Measurements from ENCODE around the gene CCDC9B. TPM values are rescaled to one million over a fixed set of nuclear protein-coding genes. Genes with fewer than 3 reads are reported as not detected.

CCDC9B gene
- total RNA-seq, 2 experiments from 2014 or later: 1.4 to 2.3 TPM

DNA sequence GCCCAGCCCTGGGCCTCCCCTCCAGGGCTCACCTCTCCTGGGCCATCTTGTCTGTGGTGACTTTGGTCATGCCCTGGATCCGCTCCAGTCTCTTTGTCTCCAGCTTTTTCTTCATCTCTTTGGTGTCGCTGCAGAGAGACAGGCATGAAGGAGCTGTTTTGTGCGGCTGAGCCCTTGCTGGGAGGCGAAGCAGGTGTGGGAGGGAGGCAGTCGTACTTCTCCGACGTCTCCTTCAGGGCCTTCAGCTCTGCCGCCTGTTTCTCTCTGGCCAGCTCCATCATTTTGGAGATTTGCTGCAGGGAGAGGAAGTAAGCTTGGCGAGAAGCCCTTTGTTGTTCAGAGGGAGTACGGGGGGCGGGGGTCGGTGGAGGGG lies 50.2 kb downstream of the CCDC9B start:
- H3K4me3 Mint-ChIP-seq: no peak overlapping the region
- no peak overlapping the region for H3K27ac Mint-ChIP-seq
- intact Hi-C loops (cut with micrococcal nuclease): no loop called here
- DNase-seq (no peak), ATAC-seq (no peak)
- ChIA-PET CTCF (interaction anchor here (1.5 to 4.6 kb wide), 5 partner anchors 12 to 30 kb away, joined by 4 to 40 read pairs (median 11); partner anchors contain the start of gene PLCB2), POLR2A (interaction anchor here (0.6 to 0.7 kb wide), 2 partner anchors 17 to 363 kb away, joined by 3 read pairs; no protein-coding TSS in a partner anchor)
- peaks cover 2% of the 10 kb centered on the region for H3K36me3 Mint-ChIP-seq (ENCODE audit: low read depth)
- no peaks in the 10 kb centered on the region for H3K4me1 Mint-ChIP-seq (ENCODE audit: low read depth)
- TF ChIP-seq, protein P1, sequence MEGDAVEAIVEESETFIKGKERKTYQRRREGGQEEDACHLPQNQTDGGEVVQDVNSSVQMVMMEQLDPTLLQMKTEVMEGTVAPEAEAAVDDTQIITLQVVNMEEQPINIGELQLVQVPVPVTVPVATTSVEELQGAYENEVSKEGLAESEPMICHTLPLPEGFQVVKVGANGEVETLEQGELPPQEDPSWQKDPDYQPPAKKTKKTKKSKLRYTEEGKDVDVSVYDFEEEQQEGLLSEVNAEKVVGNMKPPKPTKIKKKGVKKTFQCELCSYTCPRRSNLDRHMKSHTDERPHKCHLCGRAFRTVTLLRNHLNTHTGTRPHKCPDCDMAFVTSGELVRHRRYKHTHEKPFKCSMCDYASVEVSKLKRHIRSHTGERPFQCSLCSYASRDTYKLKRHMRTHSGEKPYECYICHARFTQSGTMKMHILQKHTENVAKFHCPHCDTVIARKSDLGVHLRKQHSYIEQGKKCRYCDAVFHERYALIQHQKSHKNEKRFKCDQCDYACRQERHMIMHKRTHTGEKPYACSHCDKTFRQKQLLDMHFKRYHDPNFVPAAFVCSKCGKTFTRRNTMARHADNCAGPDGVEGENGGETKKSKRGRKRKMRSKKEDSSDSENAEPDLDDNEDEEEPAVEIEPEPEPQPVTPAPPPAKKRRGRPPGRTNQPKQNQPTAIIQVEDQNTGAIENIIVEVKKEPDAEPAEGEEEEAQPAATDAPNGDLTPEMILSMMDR (IDR thresholded peaks at IDR 0.05): no peak
- H3K27me3 Mint-ChIP-seq: no peaks in the 10 kb centered on the region
- H3K9me3 Mint-ChIP-seq: no peaks in the 10 kb centered on the region

DNA sequence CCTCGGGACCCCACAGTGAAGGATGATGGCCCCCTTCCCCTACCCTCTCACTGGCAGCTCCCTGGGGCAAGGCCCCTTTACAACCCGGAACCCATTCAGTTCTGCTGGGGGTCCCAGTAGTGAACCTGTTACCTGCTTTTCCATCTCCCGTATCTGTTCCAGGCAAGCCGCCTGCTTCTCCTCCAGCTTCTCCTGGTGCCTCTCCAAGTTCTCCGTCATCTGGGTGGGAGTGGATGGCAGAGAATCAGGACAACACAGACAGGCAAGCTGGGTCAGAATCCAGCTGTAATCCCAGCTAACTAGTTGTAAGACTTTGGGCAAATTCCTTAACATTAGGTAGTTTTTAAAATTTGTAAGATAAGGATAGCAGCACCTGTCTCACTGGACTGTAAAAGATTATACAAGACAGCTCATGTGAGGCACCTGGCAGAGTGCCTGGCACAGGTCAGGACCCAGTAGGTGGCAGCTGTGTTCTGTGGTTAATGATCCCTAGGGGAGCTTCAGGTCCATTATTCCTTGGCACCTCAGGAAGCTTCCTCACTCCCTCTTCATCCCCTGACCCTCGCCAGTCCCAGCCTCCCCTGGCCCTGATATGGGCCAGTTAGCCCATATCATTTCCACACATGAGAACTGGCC lies 51.5 kb downstream of the CCDC9B start:
- ChIA-PET POLR2A (interaction anchor here (1.1 to 1.4 kb wide), 2 partner anchors 10 to 19 kb away, joined by 4 to 8 read pairs; partner anchors contain the start of gene PLCB2), CTCF (interaction anchor here (0.8 to 4.6 kb wide), 6 partner anchors 10 to 49 kb away, joined by 5 to 40 read pairs (median 9); partner anchors contain the start of gene PLCB2)
- TF ChIP-seq, protein P1 (IDR thresholded peaks at IDR 0.05): no peak

GRCh38 chr15:40287968-40288367 lies 52.8 kb downstream of the CCDC9B start:
- DNase-seq (no peak), ATAC-seq (no peak)
- no peak overlapping the region for H3K27ac Mint-ChIP-seq
- POLR2A ChIA-PET: interaction anchor here (1.2 to 1.4 kb wide), 3 partner anchors 8 to 20 kb away, joined by 4 read pairs; no protein-coding TSS in a partner anchor
- H3K4me1 Mint-ChIP-seq (ENCODE audit: low read depth): no peaks in the 10 kb centered on the region
- H3K4me3 Mint-ChIP-seq: no peak overlapping the region
- TF ChIP-seq, protein P1 (IDR thresholded peaks at IDR 0.05): no peak
- CTCF ChIA-PET: interaction anchor here (1.2 to 4.6 kb wide), 4 partner anchors 9 to 22 kb away, joined by 4 to 40 read pairs (median 21); no protein-coding TSS in a partner anchor
- intact Hi-C loops (cut with micrococcal nuclease): no loop called here
- H3K27me3 Mint-ChIP-seq: peaks cover 3% of the 10 kb centered on the region
- no peaks in the 10 kb centered on the region for H3K9me3 Mint-ChIP-seq
- no peaks in the 10 kb centered on the region for H3K36me3 Mint-ChIP-seq (ENCODE audit: low read depth)

More for the DNA sequence above, 51.5 kb downstream of the CCDC9B start:
- Mint-ChIP-seq H3K4me3 (no peak overlapping the region), H3K36me3 (ENCODE audit: low read depth) (peaks cover 1% of the 10 kb centered on the region), H3K9me3 (no peaks in the 10 kb centered on the region), H3K27ac (no peak overlapping the region), H3K4me1 (ENCODE audit: low read depth) (no peaks in the 10 kb centered on the region), H3K27me3 (peaks cover under 1% of the 10 kb centered on the region)
- DNase-seq (no peak), ATAC-seq (no peak)
- intact Hi-C loops (cut with micrococcal nuclease): no loop called here

- no peaks in the 10 kb centered on the region for H3K36me3 Mint-ChIP-seq (ENCODE audit: low read depth)
- ATAC-seq (no peak), DNase-seq (no peak)
- peaks cover 3% of the 10 kb centered on the region for H3K27me3 Mint-ChIP-seq
- CTCF ChIA-PET: interaction anchor here (1.2 to 4.6 kb wide), 3 partner anchors 9 to 22 kb away, joined by 4 to 40 read pairs (median 35); no protein-coding TSS in a partner anchor
- H3K9me3 Mint-ChIP-seq: no peaks in the 10 kb centered on the region
- POLR2A ChIA-PET: interaction anchor here (1.2 to 1.3 kb wide), 2 partner anchors 9 to 21 kb away, joined by 4 read pairs; no protein-coding TSS in a partner anchor
- H3K4me1 Mint-ChIP-seq (ENCODE audit: low read depth): no peaks in the 10 kb centered on the region
- intact Hi-C loops (cut with micrococcal nuclease): no loop called here
- no peak overlapping the region for H3K4me3 Mint-ChIP-seq
- TF ChIP-seq, protein P1 (IDR thresholded peaks at IDR 0.05): no peak
- H3K27ac Mint-ChIP-seq: no peak overlapping the region
Measured at GRCh38 chr15:40287505-40287904, 53.2 kb downstream of the CCDC9B start.

DNA sequence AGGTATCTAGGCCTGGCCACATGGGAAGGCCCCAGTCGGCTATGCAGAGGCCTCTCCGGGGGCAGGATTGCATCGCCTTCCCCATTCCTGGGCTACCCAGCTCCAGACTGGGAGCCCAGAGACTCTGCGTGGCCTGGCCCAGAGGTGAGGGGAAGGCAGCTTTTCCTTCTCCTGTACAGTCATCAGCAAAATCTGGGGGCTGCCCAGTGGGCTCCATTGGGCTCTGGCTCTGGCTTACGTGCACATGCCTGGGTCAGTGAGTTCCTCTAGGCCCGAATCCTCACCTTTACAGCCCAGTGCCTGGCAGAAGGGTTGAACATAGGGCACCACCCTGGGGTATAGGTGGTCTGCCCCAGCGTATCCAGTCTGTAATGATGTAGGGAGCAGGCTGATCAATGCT lies 53.9 kb downstream of the CCDC9B start:
- no peak for DNase-seq
- no peak for ATAC-seq
- Mint-ChIP-seq H3K4me3 (no peak overlapping the region), H3K36me3 (ENCODE audit: low read depth) (no peaks in the 10 kb centered on the region), H3K27me3 (peaks cover 3% of the 10 kb centered on the region), H3K9me3 (no peaks in the 10 kb centered on the region), H3K27ac (no peak overlapping the region), H3K4me1 (ENCODE audit: low read depth) (no peaks in the 10 kb centered on the region)
- intact Hi-C loops (cut with micrococcal nuclease): no loop called here
- TF ChIP-seq, protein P1 (IDR thresholded peaks at IDR 0.05): no peak
- CTCF ChIA-PET: interaction anchor here (1.2 to 4.6 kb wide), 3 partner anchors 13 to 23 kb away, joined by 4 to 35 read pairs (median 8); partner anchors contain the start of gene PLCB2
- POLR2A ChIA-PET: interaction anchor here (1.2 to 1.6 kb wide), 3 partner anchors 9 to 22 kb away, joined by 4 read pairs; no protein-coding TSS in a partner anchor

Data from activated CD8-positive, alpha-beta T cell treated with anti-CD3 and anti-CD28 coated beads for 36 hours (primary cell).